ENCODE results near the gene PCDHA6.
"Not testable (repeated sequence)": the region's sequence is repeated elsewhere in the genome, so short reads cannot be mapped to it uniquely, and the experiment has no call there.

The PCDHA6 gene

DNA sequence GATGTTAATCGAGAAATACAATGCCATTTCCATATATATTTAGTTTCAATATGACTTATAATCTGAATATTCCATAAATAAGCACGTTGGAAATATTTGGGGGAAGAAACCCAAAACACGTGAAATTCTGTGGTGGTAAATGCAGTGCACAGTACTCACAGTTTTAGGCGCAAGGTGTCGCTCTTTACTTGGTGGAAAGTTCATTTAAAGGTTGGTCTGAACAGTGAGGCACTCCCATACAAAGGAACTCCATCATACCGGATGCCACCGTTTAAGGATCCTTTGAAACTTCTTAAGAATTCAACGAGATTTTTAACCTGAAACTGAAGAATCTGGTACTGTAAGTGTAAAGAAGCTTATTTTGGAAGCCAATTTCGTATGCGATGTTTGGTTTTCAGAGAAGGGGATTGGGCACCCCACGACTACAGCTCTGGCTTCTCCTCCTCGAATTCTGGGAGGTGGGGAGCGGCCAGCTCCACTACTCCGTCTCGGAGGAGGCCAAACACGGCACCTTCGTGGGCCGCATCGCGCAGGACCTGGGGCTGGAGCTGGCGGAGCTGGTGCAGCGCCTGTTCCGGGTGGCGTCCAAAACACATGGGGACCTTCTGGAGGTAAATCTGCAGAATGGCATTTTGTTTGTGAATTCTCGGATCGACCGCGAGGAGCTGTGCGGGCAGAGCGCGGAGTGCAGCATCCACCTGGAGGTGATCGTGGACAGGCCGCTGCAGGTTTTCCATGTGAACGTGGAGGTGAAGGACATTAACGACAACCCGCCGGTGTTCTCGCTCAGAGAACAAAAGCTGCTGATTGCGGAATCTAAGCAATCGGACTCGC is 41.2 kb downstream of the PCDHA6 start, which contains the start of gene PCDHA11:
Gene PCDHA11, plus strand, starts transcription at position 237 of the 834 bp plus-strand sequence. Its CDS starts 147 bp downstream, at position 384.
- DNase-seq, result no peak

- DNase-seq, result no peak
Observed at GRCh38 chr5:140869555-140869886, 41.8 kb downstream of the PCDHA6 start.

DNA sequence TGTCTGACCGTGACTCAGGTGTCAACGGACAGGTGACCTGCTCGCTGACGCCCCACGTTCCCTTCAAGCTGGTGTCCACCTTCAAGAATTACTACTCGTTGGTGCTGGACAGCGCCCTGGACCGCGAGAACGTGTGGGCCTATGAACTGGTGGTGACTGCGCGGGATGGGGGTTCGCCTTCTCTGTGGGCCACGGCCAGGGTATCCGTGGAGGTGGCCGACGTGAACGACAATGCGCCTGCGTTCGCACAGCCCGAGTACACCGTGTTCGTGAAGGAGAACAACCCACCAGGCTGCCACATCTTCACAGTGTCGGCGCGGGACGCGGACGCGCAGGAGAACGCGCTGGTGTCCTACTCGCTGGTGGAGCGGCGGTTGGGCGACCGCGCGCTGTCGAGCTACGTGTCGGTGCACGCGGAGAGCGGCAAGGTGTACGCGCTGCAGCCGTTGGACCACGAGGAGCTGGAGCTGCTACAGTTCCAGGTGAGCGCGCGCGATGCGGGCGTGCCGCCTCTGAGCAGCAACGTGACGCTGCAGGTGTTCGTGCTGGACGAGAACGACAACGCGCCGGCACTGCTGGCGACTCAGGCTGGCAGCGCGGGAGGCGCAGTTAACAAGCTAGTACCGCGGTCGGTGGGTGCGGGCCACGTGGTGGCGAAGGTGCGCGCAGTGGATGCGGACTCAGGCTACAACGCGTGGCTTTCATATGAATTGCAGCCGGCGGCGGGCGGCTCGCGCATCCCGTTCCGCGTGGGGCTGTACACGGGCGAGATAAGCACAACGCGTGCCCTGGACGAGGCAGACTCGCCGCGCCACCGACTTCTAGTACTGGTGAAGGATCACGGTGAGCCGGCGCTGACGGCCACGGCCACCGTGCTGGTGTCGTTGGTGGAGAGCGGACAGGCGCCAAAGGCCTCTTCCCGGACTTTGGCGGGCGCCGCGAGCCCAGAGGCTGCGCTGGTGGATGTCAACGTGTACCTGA is 42.8 kb downstream of the PCDHA6 start:
- no peak for DNase-seq

DNA sequence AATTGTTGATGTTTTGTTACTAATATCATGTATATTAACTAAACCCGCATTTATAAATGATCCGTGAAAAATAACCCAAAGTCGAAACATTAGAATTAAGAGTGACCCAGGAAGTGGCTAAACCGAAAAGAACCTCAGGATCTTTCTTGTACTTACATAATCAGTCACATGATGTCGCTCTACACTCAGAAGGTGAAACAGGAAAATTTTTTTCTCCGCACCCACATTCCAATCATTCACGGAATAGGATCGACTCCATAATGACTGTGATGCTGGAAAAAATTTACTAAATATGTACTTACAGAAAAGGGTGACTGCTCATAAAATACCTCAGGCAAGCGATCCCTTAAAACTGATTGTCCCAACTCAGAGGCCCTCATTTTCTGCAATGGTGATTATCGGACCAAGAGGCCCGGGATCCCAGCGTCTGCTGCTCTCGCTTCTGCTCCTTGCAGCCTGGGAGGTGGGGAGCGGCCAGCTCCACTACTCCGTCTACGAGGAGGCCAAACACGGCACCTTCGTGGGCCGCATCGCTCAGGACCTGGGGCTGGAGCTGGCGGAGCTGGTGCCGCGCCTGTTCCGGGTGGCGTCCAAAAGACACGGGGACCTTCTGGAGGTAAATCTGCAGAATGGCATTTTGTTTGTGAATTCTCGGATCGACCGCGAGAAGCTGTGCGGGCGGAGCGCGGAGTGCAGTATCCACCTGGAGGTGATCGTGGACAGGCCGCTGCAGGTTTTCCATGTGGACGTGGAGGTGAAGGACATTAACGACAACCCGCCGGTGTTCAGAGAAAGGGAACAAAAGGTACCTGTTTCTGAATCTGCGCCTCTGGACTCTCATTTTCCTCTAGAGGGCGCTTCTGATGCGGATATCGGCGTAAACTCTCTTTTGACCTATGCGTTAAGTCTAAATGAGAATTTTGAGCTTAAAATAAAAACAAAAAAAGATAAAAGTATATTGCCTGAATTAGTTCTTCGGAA is 47.6 kb downstream of the PCDHA6 start, which contains the start of gene PCDHA12:
Gene PCDHA12, plus strand, starts transcription at position 224 of the 981 bp plus-strand sequence. Its CDS starts 165 bp downstream, at position 389.
- DNase-seq, result no peak

GRCh38 chr5:140876541-140877261 is 48.9 kb downstream of the PCDHA6 start:
- not testable (repeated sequence) for DNase-seq

- no peak for DNase-seq
Observed at GRCh38 chr5:140877262-140877581, 49.5 kb downstream of the PCDHA6 start.

All from NCI-H1930 (cell line).